K562 (cell line): ENCODE data around the gene APOM. TPM values are rescaled to one million over a fixed set of nuclear protein-coding genes. Genes with fewer than 3 reads are reported as not detected.
A peak's percentile ranks its signal among the peaks of the same experiment; 100 is the strongest.

ENCODE experiments used
- ATF1 ChIP-seq, 2 experiments: fragments of 450-650 bp in 1 of 2; IDR thresholded peaks; 2 replicates each; pipeline ENCODE4 v1.6.1; 2016; ENCODE audit warnings: missing compliant biosample characterization in 1 of 2, missing genetic modification characterization in 1 of 2
- ATF7 ChIP-seq: fragments of 450-650 bp; IDR thresholded peaks from 2 replicates; pipeline ENCODE4 v1.7.1; 2014; ENCODE audit warnings: mild to moderate bottlenecking, moderate library complexity
- CREB1 ChIP-seq, 2 experiments: sonication (generic) in 1 of 2; formaldehyde crosslinking in 1 of 2; IDR thresholded peaks; 2 replicates each; pipeline versions ENCODE4 v1.6.1 to v1.8.0; 2012 to 2022; ENCODE audit warnings: inconsistent platforms in 1 of 2, mild to moderate bottlenecking in 1 of 2, missing genetic modification reagents in 1 of 2, moderate library complexity in 1 of 2
- CUX1 ChIP-seq: fragments of 200-800 bp; sonication (Bioruptor generic); IDR thresholded peaks from 2 replicates; pipeline ENCODE4 v1.6.1; 2016; ENCODE audit warnings: missing genetic modification characterization, missing compliant biosample characterization
- NFIX ChIP-seq: fragments of 250-450 bp; sonication (Bioruptor Pico); IDR thresholded peaks from 2 replicates; pipeline ENCODE4 v1.4.0; 2020; ENCODE audit warnings: low read depth, mild to moderate bottlenecking, moderate library complexity
- PCBP1 ChIP-seq: fragments of 200-400 bp; formaldehyde crosslinking; IDR thresholded peaks from 2 replicates; pipeline ENCODE4 v1.6.1; 2018; ENCODE audit warnings: mild to moderate bottlenecking, low read depth, low read length; ENCODE audit not compliant: poor library complexity, severe bottlenecking
- REST ChIP-seq, 2 experiments: fragments of 450-650 bp; formaldehyde crosslinking in 1 of 2; IDR thresholded peaks; 2 replicates each; pipeline versions ENCODE4 v1.4.0 to v1.6.1; 2014 to 2020; ENCODE audit warnings: mild to moderate bottlenecking in 2 of 2, borderline replicate concordance in 1 of 2, low read depth in 1 of 2
- STAT6 ChIP-seq: sonication (generic); formaldehyde crosslinking; IDR thresholded peaks from 2 replicates; pipeline ENCODE4 v1.8.1; 2023; ENCODE audit warnings: mild to moderate bottlenecking, missing genetic modification reagents
- ZNF696 ChIP-seq: fragments of 250-450 bp; sonication (Bioruptor Pico); conservative IDR thresholded peaks from 2 replicates; pipeline ENCODE4 v1.4.0; 2020; ENCODE audit warnings: mild to moderate bottlenecking, moderate library complexity
- polyA plus RNA-seq, 8 experiments: library from polyadenylated mRNA; depleted of rRNA in 4 of 8; stranded (reverse) in 5 of 8; unstranded in 3 of 8; fragments of >200 nt; fragmentation: Nextera tagmentation in 2 of 8; fragmentation: Illumina TruSeq in 1 of 8; extraction: Ambion mirVana in 2 of 8; extraction: Trizol in 1 of 8; gene quantifications; 2 replicates each; pipeline versions ENCODE4 v1.2.1 to v1.2.3, GENCODE V29; 2011 to 2014; ENCODE audit warnings: inconsistent platforms in 1 of 8, missing spikeins in 1 of 8
- total RNA-seq, 7 experiments: library from RNA; depleted of rRNA in 6 of 7; stranded (reverse); fragments of >200 nt in 6 of 7; fragmentation: Illumina TruSeq in 2 of 7; extraction: Trizol in 2 of 7; gene quantifications; 2 replicates each; pipeline versions ENCODE4 v1.2.1 to v1.2.3, GENCODE V29; 2011 to 2021; ENCODE audit warnings: low replicate concordance in 1 of 7

The APOM gene
- total and polyA plus RNA-seq, 9 of the 15 experiments (the other 6 are each of a cell fraction or from before 2014, with no cell fraction given): 5.7 to 24.3 (median 10.4) TPM

- no peak for TF ChIP-seq STAT6
- peak; percentile 62 for TF ChIP-seq ATF7
- TF ChIP-seq ATF1 (CRISPR knock-in tag; IDR thresholded peaks at IDR 0.05): no peak
- TF ChIP-seq ATF1 (tag; IDR thresholded peaks at IDR 0.05): peak; percentile 90
- peak; percentile 87 for TF ChIP-seq CREB1 (IDR thresholded peaks at IDR 0.05)
- peak; percentile 62; the same call in 1 of the 2 replicates for TF ChIP-seq CREB1 (CRISPR knock-in tag; IDR thresholded peaks at IDR 0.05)
- no peak for TF ChIP-seq ZNF696 (CRISPR knock-in tag)
- TF ChIP-seq CUX1 (CRISPR knock-in tag): 0 out of 2 replicates have a peak, but pooled peaks have one; percentile 50
- no peak for TF ChIP-seq NFIX (CRISPR knock-in tag)
- no peak for TF ChIP-seq PCBP1
- TF ChIP-seq REST (IDR thresholded peaks at IDR 0.05; ENCODE audit: borderline replicate concordance): peak; percentile 60
- TF ChIP-seq REST (CRISPR knock-in tag; IDR thresholded peaks at IDR 0.05; ENCODE audit: low read depth): no peak
Observed at GRCh38 chr6:31657406-31658157, 1.9 kb downstream of the APOM start (continued).
